Kidney epithelial cell (primary cell): ENCODE data around the gene LYZL6. TPM values are rescaled to one million over a fixed set of nuclear protein-coding genes. Genes with fewer than 3 reads are reported as not detected.

ENCODE experiments used
- DNase-seq: peaks from one replicate; pipeline ENCODE4 v3.0.0-alpha.2; 2010; ENCODE audit warnings: low read depth
- H3K27me3 ChIP-seq: 2 replicates; pipeline ENCODE4 v1.6.0; 2011; ENCODE audit warnings: low read length; ENCODE audit not compliant: control insufficient read depth, insufficient read depth
- H3K36me3 ChIP-seq: 2 replicates; pipeline ENCODE4 v1.5.1; 2011; ENCODE audit warnings: low read length; ENCODE audit not compliant: control insufficient read depth, insufficient read depth
- H3K4me3 ChIP-seq: 2 replicates; pipeline ENCODE4 v1.5.1; 2011; ENCODE audit warnings: low read depth, mild to moderate bottlenecking, control low read depth, low read length
- total RNA-seq: library from RNA; depleted of rRNA; stranded (reverse); fragments of >200 nt; gene quantifications from 2 replicates; pipeline ENCODE4 v1.2.3, GENCODE V29; 2015
- TF ChIP-seq, protein P1 (sequence below): IDR thresholded peaks from 2 replicates; pipeline ENCODE4 v1.5.1; 2011; ENCODE audit warnings: mild to moderate bottlenecking, moderate library complexity, low read length, control low read depth, inconsistent platforms; ENCODE audit not compliant: insufficient read depth, poor library complexity, severe bottlenecking

Gene LYZL6, protein sequence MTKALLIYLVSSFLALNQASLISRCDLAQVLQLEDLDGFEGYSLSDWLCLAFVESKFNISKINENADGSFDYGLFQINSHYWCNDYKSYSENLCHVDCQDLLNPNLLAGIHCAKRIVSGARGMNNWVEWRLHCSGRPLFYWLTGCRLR
- total RNA-seq = not detected in 2 replicates

DNA sequence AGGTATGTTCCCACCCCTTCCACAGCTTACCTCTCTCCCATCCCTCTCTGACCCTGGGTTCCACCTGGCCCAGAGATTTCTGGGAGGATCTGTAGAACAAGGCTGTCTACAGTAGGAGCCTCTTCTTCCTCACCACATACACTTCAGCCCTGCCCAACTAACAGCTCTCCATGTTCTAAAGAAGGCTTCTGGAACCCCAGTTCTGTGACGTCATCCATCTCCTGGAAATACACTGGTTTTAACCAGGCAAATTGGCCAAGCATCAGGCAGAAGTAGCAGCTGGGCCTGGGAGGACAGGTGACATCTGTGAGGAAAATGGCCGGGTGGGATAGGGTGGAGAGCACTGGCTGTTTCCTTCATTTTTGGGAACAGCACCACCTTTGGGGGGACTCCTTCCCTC lies at the start of gene LYZL6:
Gene LYZL6 (minus strand): TSS at position 177 of the 400 bp plus-strand sequence. CDS start 4,357 bp downstream, outside the sequence.
- TF ChIP-seq, protein P1, sequence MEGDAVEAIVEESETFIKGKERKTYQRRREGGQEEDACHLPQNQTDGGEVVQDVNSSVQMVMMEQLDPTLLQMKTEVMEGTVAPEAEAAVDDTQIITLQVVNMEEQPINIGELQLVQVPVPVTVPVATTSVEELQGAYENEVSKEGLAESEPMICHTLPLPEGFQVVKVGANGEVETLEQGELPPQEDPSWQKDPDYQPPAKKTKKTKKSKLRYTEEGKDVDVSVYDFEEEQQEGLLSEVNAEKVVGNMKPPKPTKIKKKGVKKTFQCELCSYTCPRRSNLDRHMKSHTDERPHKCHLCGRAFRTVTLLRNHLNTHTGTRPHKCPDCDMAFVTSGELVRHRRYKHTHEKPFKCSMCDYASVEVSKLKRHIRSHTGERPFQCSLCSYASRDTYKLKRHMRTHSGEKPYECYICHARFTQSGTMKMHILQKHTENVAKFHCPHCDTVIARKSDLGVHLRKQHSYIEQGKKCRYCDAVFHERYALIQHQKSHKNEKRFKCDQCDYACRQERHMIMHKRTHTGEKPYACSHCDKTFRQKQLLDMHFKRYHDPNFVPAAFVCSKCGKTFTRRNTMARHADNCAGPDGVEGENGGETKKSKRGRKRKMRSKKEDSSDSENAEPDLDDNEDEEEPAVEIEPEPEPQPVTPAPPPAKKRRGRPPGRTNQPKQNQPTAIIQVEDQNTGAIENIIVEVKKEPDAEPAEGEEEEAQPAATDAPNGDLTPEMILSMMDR = no peak
- no peak for DNase-seq
- Histone ChIP-seq H3K27me3 (no peaks in the 10 kb centered on the region), H3K4me3 (no peak within 1 kb of the TSS), H3K36me3 (no peaks in the 10 kb centered on the region)

DNA sequence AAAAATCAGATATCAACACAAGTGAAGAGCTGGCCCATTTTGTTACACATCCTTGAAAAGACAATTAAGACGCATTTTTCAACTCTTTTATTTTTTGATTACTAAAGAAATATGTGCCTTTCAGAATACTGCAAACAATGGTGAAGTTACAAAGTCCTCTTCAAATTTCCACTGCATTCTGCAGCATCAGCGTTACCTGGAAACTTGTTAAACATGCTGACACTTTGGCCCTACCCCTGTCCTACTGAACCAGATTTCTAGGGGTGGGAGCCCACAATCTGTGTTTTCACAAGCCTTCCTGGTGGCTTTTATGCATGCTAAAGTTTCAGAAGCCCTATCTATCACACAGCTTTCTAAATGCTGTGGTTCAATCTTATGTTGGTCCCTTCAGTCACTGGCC lies 47.6 kb upstream of the LYZL6 start:
- no peak for DNase-seq
- TF ChIP-seq, protein P1 = no peak
- no peaks in the 10 kb centered on the region for H3K36me3 ChIP-seq

DNA sequence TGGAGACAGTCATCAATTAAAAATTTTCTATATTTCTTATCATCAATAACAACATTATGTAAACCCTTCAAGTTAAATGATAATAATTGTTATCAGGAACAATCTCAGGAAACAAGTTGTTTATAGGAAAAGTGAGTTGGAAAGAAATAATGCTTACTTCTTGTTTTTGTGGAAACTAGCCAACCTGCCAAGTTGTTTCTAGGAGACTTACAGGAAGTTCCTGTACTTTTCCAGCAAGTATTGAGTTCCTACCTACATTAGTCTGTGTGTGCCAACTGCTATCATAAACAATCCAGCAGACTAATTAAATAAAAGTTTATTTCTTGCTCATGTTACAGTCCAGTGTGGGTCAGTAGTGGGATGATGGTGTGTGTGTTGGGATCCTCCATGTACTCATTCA lies 44.7 kb upstream of the LYZL6 start:
- Histone ChIP-seq H3K27me3 (no peaks in the 10 kb centered on the region), H3K4me3 (no peak overlapping the region), H3K36me3 (no peaks in the 10 kb centered on the region)
- TF ChIP-seq, protein P1 = no peak
- DNase-seq = no peak

More for the DNA sequence above, 47.6 kb upstream of the LYZL6 start:
- Histone ChIP-seq H3K27me3 (no peaks in the 10 kb centered on the region), H3K4me3 (no peak overlapping the region)

DNA sequence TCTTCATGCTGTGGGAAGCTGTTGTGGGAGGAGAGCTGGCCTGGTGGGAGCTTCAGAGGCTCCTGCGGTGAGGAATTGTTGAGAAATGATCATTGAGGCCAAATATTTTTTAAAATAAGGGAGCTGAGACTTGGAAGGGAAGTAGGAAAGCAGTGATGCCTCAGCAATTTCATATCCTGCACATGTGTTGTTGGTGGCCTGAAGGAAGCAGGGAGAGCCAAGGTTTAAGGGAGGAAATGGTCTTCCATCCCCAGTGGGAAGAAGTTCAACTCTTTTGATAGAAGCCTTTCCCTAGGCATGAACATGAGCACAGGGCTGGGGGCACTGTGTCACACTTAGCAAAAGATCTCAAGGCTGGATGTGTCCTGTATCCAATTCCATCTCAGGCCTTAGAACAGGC lies 43.1 kb upstream of the LYZL6 start, which contains the start of gene CCL14:
Gene CCL14 (minus strand): TSS at position 87 of the 400 bp plus-strand sequence. CDS start 80 bp downstream, at position 7.
- DNase-seq = no peak
- no peaks in the 10 kb centered on the region for H3K27me3 ChIP-seq
- H3K4me3 ChIP-seq = no peak within 1 kb of the TSS
- TF ChIP-seq, protein P1 = no peak
- H3K36me3 ChIP-seq = no peaks in the 10 kb centered on the region

DNA sequence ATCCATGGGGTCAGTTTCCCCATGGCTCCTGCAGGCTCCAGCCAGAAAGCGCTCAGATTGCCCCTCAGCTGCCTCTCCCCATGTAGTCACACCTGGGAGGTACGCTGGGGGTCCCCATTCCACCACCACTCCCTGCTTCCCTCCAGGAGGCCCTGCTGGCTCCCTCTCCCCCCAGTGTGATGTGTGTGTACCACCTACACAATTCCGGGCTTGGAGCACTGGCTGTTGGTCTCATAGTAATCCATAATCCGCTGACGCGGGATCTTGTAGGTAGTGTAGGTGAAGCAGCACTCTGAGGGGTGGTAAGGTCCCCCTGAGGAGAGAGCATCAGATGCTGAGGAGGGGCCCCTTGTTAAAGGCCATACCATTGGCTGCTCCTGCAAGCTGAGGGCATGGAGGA lies 40.6 kb upstream of the LYZL6 start:
- TF ChIP-seq, protein P1 = no peak
- no peaks in the 10 kb centered on the region for H3K36me3 ChIP-seq
- no peak for DNase-seq
- H3K27me3 ChIP-seq = no peaks in the 10 kb centered on the region
- H3K4me3 ChIP-seq = no peak overlapping the region
